ENCODE measurements around the gene YAE1.
"Not testable (repeated sequence)": the region's sequence is repeated elsewhere in the genome, so short reads cannot be mapped to it uniquely, and the experiment has no call there.

YAE1 gene

GRCh38 chr7:39566023-39566921 lies at the start of gene YAE1:
Gene YAE1, plus strand, starts transcription at chr7:39566404. Its CDS starts 15 bp downstream, at chr7:39566419.
- DNase-seq: peak; percentile 81

DNA sequence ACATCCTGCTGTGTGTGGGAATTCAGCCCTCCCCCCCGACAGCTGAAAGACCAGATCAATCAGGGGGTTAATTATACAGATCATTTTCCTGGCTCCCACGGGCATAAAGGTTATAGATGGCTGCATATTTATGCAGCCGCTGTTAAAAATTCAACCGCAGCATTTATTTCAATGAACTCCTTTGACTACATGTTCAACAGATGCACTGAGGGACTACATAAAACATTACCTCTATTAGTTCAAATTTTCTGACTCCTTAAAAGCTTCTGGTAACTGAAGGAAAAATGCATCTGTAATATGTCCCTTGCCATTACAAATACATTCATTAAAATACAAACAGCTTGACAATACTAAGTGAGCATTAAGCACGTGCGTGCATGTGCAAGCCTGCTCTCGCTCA lies 49.7 kb upstream of the YAE1 start:
- DNase-seq: no peak

DNA sequence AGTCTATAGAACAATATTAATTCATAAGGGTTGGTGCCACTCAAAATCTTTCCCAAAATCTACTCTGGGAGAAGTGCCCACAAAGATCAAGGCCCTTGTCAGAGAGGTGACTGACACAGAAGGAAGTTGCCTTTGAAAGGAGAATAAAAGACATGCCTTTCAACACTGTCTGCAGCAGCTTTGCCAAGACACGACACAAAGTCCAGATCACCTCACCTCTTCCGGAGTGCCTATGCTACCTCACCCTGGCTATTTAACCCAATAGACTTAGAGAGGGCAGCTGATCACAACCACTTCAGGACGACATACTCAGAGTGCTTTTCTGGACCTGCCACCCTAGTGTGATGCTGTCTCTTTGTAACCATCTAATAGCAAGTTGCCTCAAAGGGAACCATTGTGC lies 49.0 kb upstream of the YAE1 start:
- no peak for DNase-seq

DNA sequence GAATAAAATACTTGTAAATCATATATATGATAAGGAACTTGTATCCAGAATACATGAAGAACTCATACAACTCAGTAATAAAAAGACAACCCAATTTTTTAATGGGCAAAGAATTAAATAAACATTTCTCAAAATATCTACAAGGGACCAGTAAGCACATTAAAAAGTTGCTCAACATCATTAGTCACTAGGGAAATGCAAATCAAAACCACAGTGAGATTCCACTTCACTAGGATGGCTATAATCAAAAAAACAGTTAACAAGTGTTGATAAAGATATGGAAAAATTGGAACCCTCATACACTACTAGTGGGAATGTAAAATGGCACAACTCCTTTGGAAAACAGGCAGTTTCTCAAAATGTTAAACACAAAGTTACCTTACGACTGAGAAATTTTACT lies 40.3 kb upstream of the YAE1 start:
- DNase-seq: no peak

- DNase-seq: no peak
These were observed 39.5 kb upstream of the YAE1 start for GRCh38 chr7:39526666-39527065.

DNA sequence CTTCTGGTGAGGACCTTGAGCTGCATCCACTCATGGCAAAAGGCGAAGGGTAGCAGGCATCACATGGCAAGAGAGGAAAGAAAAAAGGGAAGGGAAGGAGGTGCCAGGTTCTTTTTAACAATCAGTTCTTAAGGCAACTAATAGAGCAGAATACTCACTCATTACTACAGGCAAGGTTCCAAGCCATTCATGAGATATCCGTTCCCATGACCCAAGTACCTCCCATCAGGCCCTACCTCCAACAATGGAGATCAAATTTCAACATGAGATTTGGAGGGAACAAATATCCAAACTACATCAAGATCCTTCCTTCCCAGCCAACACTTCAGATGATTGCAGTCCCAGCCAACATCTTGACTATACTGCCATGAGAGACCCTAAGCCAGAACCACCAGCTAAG lies 38.9 kb upstream of the YAE1 start:
- no peak for DNase-seq

DNA sequence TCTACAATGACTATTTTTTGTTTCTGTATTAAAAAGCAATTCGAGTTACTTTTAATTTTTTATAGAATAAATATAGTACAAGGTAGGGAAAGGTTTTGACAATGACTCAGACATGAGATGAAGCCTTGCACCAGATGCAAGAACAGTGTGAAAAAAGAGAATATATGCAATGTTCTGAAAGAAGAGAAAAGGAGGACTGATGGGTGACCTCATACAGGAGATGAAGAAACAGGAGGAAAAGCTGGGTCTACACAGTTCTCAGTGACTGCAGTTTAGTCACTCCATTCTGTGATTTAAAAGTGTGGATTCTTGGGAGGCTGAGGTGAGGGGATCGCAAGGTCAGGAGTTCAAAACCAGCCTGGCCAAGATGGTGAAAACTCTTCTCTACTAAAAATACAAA lies 38.3 kb upstream of the YAE1 start:
- no peak for DNase-seq

- DNase-seq: no peak
These were observed 37.4 kb upstream of the YAE1 start for GRCh38 chr7:39528849-39529248.

GRCh38 chr7:39529582-39529981 lies 36.6 kb upstream of the YAE1 start:
- no peak for DNase-seq

DNA sequence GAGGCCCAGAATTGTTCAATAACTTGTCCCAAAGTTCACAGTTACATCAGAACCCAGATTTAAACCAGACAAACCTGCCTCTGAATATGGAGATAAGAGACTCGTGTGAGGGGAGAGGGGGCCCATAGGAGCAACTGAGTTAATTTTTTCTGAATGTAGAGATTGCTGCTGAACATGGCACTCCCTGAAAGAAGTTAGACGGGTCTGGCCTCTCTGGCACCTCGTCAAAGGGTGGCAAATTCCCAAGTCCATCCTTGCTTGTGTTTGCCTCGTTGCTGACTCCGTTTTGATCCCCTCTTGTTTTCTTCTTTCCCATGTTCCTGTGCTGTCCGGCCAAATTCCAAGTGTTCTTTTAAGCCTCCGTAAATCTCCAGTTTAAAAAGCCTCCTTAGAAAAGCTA lies 35.2 kb upstream of the YAE1 start:
- DNase-seq: no peak

DNA sequence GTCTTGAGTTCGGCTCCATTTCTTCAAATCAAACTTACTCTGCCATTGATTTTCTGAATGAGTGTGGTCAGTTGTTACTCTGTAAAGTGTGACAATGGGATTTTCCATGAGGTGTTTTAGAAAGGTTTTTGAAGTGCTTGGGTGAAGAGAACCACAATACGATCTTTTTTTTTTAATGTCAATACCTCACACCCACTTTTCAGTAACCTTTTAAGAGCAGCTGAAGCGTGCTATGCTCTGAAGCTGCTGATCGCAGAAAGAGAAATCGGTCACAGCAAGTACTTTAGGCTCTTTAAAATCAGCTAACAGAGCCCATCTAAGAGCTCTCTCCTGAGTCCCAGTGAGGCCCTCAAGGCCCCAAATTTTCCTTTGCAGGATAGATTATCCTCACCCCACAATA lies 34.4 kb upstream of the YAE1 start:
- no peak for DNase-seq

GRCh38 chr7:39532832-39533231 lies 33.4 kb upstream of the YAE1 start:
- no peak for DNase-seq

GRCh38 chr7:39534599-39534998 lies 31.6 kb upstream of the YAE1 start:
- DNase-seq: no peak

DNA sequence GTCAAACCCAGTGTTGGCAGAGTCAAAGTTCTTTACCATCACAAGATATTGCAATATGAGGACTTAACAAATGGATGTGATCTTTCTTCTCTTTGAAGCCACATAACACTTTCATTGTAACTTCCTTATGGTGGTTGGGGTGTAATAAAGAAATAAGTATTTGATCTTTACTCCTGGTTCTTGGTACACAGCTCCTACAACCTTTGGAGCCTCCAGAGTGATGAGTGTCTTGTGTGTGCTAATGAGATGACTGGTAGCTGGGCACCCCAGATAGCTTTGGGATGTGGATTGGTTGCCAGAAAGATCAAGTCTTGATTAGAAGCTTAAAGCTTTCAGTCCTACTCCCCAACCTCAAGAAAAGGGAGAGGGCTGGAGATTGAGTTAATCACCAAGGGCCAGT lies 31.1 kb upstream of the YAE1 start:
- no peak for DNase-seq

DNA sequence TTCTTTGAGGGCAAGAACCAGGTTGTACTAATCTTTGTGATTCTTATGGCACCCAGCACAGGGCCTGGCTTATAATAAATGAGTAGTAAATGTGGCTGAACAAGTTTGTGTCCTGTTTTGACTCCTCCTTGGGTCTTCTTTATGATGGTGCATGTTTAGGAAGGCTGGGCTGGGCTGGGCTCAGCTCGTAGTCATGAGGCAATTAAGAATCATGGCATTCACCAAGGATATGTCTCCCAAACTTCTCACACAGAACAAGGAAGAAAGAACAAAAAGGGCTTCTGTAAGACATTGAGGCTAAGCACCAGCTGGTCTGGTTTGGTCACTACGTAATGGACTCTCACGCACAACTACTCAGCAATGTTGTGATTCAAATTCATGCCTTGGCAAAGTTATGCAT lies 30.5 kb upstream of the YAE1 start:
- DNase-seq: no peak

DNA sequence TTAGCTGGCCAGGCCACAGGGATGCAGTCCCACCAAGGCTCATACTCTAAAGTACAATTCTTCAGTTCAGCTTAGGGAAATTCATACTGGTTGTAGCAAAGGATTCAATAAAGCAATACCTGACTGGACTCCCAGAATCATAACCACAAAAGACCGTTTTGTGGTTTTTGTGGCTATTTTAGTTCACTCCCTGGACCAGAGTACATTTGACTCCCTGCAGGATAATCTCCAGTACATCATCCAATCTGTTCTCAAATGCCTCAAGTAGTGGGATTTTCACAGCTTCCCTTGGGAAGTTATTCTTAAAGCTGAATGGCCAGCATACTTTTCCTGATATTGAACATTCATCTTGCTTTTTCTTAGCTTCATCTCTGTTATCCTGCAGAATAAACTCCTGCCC lies 29.3 kb upstream of the YAE1 start:
- DNase-seq: no peak

GRCh38 chr7:39539816-39540215 lies 26.4 kb upstream of the YAE1 start:
- no peak for DNase-seq

DNA sequence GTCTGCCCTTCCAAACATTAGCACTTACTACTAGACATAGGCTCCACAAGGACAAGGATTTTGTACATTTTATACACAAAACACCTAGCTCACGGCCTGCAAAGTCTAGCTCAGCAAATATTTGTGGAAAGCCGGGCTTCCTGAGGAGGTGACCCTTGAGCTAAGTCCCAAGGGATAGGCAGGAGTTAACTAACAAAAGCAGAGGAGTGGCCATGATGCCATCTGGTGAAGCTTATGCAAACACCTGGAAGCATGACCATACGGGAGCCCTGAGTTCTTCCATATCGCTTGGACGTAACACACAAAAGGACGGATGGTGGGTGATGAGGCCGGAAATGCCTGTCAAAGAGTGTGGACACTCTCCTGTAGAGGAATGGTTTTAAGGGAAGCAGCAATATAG lies 25.9 kb upstream of the YAE1 start:
- no peak for DNase-seq

GRCh38 chr7:39541511-39541910 lies 24.7 kb upstream of the YAE1 start:
- no peak for DNase-seq

DNA sequence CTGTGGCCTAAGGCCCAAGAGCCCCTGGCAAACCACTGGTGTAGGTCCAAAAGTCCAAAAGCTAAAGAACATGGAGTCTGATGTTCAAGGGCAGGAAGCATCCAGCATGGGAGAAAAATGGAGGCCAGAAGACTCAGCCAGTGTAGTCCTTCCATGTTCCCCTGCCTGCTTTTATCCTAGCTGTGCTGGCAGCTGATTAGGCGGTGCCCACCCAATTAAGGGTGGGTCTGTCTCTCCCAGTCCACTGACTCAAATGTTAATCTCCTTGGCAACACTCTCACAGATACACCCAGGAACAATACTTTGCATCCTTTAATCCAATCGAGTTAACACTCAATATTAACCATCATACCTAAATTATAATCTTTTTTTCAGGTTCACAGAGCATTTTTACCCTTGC lies 21.4 kb upstream of the YAE1 start:
- DNase-seq: not testable (repeated sequence)

- DNase-seq: no peak
These were observed 18.9 kb upstream of the YAE1 start for GRCh38 chr7:39547336-39547735.

DNA sequence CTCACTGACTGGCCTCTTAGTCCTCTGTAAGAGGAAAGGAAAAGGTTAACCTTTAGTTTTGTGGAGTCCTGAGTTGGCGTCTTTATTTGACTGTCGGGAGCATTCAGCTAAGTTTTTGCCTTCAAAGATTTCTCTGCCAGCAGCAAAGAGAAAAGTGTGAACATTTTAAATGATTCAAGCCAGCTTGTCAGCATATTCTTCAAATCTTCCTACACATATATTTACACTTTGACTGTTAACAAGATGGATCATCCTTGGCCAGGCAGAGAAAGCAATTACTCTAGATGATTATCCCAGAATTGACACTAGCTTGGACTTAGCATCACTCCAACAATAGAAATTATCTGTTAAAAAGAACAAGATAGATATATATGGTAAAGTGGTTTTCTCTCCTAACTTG lies 15.8 kb upstream of the YAE1 start:
- DNase-seq: no peak

DNA sequence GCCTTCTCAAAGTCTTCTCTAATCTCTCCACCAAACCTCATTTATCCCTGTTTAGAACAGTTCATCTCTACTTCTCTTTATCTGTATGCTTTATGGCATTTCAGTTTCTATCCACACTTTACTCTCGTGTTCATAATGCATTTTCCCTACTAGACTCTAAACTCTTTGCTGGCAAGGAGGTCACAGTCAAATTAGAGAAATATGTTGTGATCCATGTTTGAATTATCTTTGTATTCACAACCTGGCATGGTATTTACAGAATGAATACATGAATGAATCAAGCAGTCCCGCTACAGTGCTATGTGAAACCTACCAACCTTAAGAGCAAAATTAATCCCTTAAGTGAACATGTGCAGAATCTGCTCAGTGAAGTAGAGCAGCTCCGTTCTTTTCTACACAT lies 12.8 kb upstream of the YAE1 start:
- DNase-seq: no peak

GRCh38 chr7:39554583-39555165 lies 11.5 kb upstream of the YAE1 start:
- no peak for DNase-seq

DNA sequence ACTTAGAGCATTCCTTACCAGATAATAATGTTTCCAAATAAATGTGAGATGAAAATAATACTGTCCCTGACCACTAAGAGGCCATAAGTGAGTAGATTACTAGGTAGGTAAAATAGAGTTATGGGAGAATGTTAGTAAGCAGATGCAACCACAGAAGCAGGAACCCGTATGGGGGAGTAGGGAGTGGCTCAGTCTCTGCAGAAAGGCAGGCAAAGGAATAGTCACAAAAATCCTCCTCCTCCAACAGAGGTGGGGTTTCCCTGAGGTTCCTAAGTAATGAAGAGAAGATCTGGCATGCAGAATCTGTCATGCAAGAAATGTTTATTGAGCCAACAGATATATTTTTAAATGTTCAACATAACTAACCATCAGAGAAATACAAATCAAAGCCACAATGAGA lies 9.0 kb upstream of the YAE1 start:
- DNase-seq: no peak
